GM12874 (cell line): Measurements from ENCODE around the gene CCDC50.

Source experiments
- TF ChIP-seq, protein P1 (sequence below): IDR thresholded peaks from 2 replicates; pipeline ENCODE4 v1.5.1; 2011; ENCODE audit warnings: low read depth, mild to moderate bottlenecking, control low read depth, low read length, moderate library complexity; ENCODE audit not compliant: insufficient read depth

The CCDC50 gene

DNA sequence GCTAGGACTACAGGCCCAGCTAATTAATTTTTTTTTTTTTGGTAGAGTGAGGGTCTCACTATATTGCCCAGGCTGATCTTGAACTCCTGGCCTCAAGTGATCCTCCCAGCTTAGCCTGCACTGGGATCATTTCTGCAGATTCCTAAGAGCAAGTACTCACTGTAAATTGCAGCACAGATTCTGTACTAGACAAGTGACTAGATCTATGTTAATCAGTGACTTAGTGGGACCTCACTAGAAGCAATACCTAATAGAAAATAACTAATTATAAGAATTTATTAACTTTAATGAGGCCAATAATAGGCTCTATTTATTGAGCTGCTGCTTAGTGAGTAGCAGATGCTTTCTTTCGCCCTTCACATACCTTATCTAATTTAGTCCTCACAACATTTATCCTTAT is 11.8 kb downstream of the CCDC50 start:
- TF ChIP-seq, protein P1, sequence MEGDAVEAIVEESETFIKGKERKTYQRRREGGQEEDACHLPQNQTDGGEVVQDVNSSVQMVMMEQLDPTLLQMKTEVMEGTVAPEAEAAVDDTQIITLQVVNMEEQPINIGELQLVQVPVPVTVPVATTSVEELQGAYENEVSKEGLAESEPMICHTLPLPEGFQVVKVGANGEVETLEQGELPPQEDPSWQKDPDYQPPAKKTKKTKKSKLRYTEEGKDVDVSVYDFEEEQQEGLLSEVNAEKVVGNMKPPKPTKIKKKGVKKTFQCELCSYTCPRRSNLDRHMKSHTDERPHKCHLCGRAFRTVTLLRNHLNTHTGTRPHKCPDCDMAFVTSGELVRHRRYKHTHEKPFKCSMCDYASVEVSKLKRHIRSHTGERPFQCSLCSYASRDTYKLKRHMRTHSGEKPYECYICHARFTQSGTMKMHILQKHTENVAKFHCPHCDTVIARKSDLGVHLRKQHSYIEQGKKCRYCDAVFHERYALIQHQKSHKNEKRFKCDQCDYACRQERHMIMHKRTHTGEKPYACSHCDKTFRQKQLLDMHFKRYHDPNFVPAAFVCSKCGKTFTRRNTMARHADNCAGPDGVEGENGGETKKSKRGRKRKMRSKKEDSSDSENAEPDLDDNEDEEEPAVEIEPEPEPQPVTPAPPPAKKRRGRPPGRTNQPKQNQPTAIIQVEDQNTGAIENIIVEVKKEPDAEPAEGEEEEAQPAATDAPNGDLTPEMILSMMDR: no peak

GRCh38 chr3:191342006-191342405 is 12.8 kb downstream of the CCDC50 start:
- TF ChIP-seq, protein P1: no peak

DNA sequence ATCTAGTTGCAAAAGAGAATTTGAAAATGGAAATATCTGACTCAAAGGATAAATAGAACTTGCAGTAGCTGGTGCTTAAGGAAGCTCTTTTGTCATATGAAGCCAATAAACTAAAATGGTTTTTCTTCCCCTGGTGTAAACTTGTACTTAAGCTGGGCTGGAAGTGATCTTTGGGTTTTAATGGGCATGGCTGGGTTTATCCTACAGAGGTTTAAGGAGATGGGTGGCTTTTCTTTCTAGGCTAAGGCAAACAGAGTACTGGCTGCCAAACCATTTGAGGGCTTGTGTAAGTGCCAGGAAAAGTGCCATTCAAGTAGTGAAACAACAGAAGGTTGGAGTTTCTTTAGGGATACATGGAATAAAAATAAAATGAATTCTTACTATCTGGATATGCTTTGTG is 13.2 kb downstream of the CCDC50 start:
- TF ChIP-seq, protein P1: no peak

GRCh38 chr3:191343115-191343514 is 13.9 kb downstream of the CCDC50 start:
- TF ChIP-seq, protein P1: no peak

- TF ChIP-seq, protein P1: no peak
Observed at GRCh38 chr3:191343913-191344312, 14.7 kb downstream of the CCDC50 start.

DNA sequence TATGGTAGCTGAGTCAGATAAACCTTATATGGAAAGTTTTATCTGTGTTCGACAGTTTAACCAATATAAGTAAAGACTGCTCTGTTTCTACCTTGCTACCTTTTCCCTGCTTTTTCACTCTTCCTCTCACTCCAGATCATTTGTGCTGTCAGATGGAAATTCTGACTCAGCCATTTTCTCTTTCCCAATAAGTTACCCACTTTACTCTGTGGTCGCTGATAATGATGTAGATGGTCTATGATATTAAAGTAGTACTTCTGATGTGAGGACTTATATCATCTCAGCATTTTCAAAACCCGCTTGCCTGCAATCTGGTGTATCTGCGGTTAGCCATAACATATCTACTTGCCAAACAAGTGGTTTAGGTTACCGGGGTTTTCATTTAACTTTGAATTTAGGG is 16.1 kb downstream of the CCDC50 start:
- TF ChIP-seq, protein P1: no peak

GRCh38 chr3:191347228-191347627 is 18.0 kb downstream of the CCDC50 start:
- TF ChIP-seq, protein P1: no peak

- TF ChIP-seq, protein P1: no peak
Observed at GRCh38 chr3:191348098-191348497, 18.9 kb downstream of the CCDC50 start.
